ENCODE measurements around the gene PHF2.

GRCh38 chr9:93536874-93537273 is 39.5 kb upstream of the PHF2 start:
- no peak for TF ChIP-seq CTCF (IDR thresholded peaks at IDR 0.05; ENCODE audit: insufficient read depth, low read length)
- no peak for TF ChIP-seq POLR2AphosphoS5 (IDR thresholded peaks at IDR 0.05; ENCODE audit: low read depth)
- no peak for TF ChIP-seq GABPA (IDR thresholded peaks at IDR 0.05; ENCODE audit: low read depth)
- TF ChIP-seq REST (IDR thresholded peaks at IDR 0.05; ENCODE audit: insufficient replicate concordance, low read depth): no peak
